ENCODE results near the gene BCAS3. TPM values are rescaled to one million over a fixed set of nuclear protein-coding genes. Genes with fewer than 3 reads are reported as not detected.

The BCAS3 gene
- polyA plus RNA-seq, 1 experiment: 17.5 TPM

DNA sequence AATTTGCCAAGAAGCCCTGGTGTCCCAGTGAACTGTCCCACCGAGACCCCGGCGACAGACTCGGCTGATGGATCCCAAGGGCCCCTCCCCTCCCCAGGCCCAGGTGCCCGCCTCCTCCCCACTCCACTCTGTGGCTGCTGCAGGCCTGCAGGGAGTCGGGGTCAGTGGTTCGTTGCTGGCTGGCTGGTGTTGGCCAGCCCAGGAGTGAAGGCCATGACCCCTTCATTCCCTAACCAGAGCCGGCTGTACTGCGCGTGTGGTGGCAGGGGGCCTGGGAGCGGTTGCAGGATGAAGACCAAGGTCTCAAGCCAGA, 712.8 kb downstream of the BCAS3 start:
- H3K27ac ChIP-seq (ENCODE audit: low read depth, low read length): peak overlapping the region; percentile 31
- CTCF ChIA-PET: interaction anchor here (0.6 to 2.2 kb wide), 31 partner anchors 10 to 670 kb away, joined by 3 to 16 read pairs (median 4); no protein-coding TSS in a partner anchor
- TF ChIP-seq, protein P1, sequence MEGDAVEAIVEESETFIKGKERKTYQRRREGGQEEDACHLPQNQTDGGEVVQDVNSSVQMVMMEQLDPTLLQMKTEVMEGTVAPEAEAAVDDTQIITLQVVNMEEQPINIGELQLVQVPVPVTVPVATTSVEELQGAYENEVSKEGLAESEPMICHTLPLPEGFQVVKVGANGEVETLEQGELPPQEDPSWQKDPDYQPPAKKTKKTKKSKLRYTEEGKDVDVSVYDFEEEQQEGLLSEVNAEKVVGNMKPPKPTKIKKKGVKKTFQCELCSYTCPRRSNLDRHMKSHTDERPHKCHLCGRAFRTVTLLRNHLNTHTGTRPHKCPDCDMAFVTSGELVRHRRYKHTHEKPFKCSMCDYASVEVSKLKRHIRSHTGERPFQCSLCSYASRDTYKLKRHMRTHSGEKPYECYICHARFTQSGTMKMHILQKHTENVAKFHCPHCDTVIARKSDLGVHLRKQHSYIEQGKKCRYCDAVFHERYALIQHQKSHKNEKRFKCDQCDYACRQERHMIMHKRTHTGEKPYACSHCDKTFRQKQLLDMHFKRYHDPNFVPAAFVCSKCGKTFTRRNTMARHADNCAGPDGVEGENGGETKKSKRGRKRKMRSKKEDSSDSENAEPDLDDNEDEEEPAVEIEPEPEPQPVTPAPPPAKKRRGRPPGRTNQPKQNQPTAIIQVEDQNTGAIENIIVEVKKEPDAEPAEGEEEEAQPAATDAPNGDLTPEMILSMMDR (IDR thresholded peaks at IDR 0.05; ENCODE audit: low read depth, low read length): no peak
- no peaks in the 10 kb centered on the region for H3K9me3 ChIP-seq (ENCODE audit: control insufficient read depth, insufficient read depth, low read length)
- no peaks in the 10 kb centered on the region for H3K27me3 ChIP-seq (ENCODE audit: control insufficient read depth, insufficient read depth, low read length)
- no peak overlapping the region for H3K4me3 ChIP-seq (ENCODE audit: low read depth, low read length)
- POLR2A ChIA-PET: no interaction called here
- DNase-seq (ENCODE audit: low read depth, low spot score): no peak

DNA sequence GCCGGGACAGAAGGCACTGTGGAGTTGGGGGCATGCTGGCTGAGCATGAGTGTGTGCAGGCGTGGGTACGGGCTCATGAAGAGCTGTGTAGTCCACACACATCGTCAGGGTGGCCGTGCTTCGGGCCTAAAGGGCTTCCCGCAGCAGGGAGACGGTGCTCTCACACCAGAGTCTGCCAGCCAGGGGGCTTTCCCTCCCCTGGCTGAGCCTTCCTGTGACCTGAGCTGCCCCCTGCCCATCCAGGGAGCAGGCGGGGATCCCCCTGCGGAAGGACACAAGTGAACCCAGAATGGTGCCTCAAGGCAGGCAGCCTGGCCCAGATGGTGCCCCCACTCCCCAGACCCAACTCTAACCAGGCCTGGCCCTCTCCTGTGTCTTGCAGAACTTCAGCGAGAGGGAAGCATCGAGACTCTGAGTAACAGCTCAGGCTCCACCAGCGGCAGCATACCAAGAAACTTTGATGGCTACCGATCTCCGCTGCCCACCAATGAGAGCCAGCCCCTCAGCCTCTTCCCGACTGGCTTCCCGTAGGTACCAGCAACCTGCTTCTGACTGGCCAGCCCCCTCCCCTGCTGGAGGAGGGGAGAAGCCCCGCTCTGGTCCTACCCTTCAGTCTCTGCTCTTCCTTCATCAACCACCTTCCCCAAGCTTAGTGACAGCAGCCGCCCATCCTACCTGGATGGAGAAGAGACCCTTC, 714.1 kb downstream of the BCAS3 start:
- Histone ChIP-seq H3K9me3 (ENCODE audit: control insufficient read depth, insufficient read depth, low read length) (no peaks in the 10 kb centered on the region; the same call in 1 of the 2 replicates), H3K4me3 (ENCODE audit: low read depth, low read length) (no peak overlapping the region), H3K27ac (ENCODE audit: low read depth, low read length) (no peak overlapping the region), H3K27me3 (ENCODE audit: control insufficient read depth, insufficient read depth, low read length) (no peaks in the 10 kb centered on the region)
- ChIA-PET CTCF (interaction anchor here (1.2 kb wide), 1 partner anchor 390 kb away, joined by 7 read pairs; no protein-coding TSS in a partner anchor), POLR2A (interaction anchor here (1.4 kb wide), 1 partner anchor 190 kb away, joined by 3 read pairs; no protein-coding TSS in a partner anchor)
- TF ChIP-seq, protein P1 (IDR thresholded peaks at IDR 0.05; ENCODE audit: low read depth, low read length): no peak
- no peak for DNase-seq (ENCODE audit: low read depth, low spot score)

DNA sequence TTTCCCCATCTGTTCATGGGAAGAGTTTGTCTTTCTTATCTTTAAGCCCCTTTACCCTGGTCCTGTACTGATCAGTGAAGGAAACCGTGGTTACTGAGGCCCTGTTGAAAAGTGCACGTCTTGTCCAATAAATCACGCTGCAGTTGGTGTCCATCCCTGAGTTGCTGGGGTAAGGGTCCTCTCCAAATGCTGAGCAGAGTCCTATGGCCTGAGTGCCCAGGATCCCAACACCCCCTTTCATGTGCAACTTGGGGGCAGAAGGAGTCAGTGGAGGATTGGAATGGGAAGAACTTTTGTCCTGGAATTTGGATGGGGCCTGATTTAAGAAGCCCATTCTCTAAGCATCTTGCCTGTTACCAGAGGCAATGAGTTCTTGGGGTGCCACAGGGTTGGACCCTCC, 715.0 kb downstream of the BCAS3 start:
- TF ChIP-seq, protein P1 (IDR thresholded peaks at IDR 0.05; ENCODE audit: low read depth, low read length): no peak
- ChIA-PET CTCF (interaction anchor here (1.2 kb wide), 1 partner anchor 391 kb away, joined by 7 read pairs; no protein-coding TSS in a partner anchor), POLR2A (interaction anchor here (1.4 kb wide), 1 partner anchor 191 kb away, joined by 3 read pairs; no protein-coding TSS in a partner anchor)
- DNase-seq (ENCODE audit: low read depth, low spot score): no peak
- Histone ChIP-seq H3K9me3 (ENCODE audit: control insufficient read depth, insufficient read depth, low read length) (no peaks in the 10 kb centered on the region; the same call in 1 of the 2 replicates), H3K4me3 (ENCODE audit: low read depth, low read length) (no peak overlapping the region), H3K27ac (ENCODE audit: low read depth, low read length) (no peak overlapping the region), H3K27me3 (ENCODE audit: control insufficient read depth, insufficient read depth, low read length) (no peaks in the 10 kb centered on the region)

DNA sequence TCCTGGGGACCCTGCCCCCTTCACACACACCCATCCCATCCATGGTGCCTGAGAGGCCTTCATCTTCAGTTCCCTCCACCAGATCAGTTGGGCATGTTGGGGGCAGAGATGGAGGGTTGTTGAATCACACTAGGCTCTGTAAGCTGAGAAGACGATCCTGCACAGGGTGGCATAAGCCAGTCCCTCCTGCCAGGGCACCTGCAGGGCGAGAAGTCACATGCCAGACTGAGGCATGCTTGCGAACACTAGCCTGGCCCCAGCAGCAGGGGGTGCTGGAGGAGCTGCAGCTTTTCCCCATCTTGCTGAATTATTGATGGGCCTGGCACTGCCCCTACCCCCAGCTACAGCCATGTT, 715.9 kb downstream of the BCAS3 start:
- Histone ChIP-seq H3K4me3 (ENCODE audit: low read depth, low read length) (no peak overlapping the region), H3K27me3 (ENCODE audit: control insufficient read depth, insufficient read depth, low read length) (no peaks in the 10 kb centered on the region), H3K9me3 (ENCODE audit: control insufficient read depth, insufficient read depth, low read length) (no peaks in the 10 kb centered on the region; the same call in 1 of the 2 replicates), H3K27ac (ENCODE audit: low read depth, low read length) (peak overlapping the region; percentile 52)
- no peak for DNase-seq (ENCODE audit: low read depth, low spot score)
- ChIA-PET CTCF (interaction anchor here (1.0 to 1.6 kb wide), 4 partner anchors 18 to 422 kb away, joined by 3 to 6 read pairs (median 6); no protein-coding TSS in a partner anchor), POLR2A (interaction anchor here (0.6 to 0.9 kb wide), 3 partner anchors 9 to 69 kb away, joined by 3 to 6 read pairs (median 3); no protein-coding TSS in a partner anchor)
- TF ChIP-seq, protein P1 (IDR thresholded peaks at IDR 0.05; ENCODE audit: low read depth, low read length): peak; percentile 38
